HCT116 (cell line): ENCODE data around the gene DOCK3. TPM values are rescaled to one million over a fixed set of nuclear protein-coding genes. Genes with fewer than 3 reads are reported as not detected.
A peak's percentile ranks its signal among the peaks of the same experiment; 100 is the strongest.
"Not testable (repeated sequence)": the region's sequence is repeated elsewhere in the genome, so short reads cannot be mapped to it uniquely, and the experiment has no call there.

ENCODE experiments used
- ATAC-seq: fragments of 200-7000 bp; cut with Tn5 transposase; 2 replicates; pipeline ENCODE4 v1.9.1; 2020; ENCODE audit warnings: mild to moderate bottlenecking, moderate library complexity
- BruUV-seq: library from RNA; stranded (reverse); fragments of 400-500 nt; replicated peaks from 2 replicates; lab custom pipeline; 2021; lab: Mats Ljungman, UMichigan
- CTCF ChIA-PET: fragments of 300-600 bp; sonication (Branson Sonifier 250); formaldehyde crosslinking; loops from one replicate; lab custom pipeline; 2021; ENCODE audit warnings: antibody characterized with exemption; lab: Charles Lee
- POLR2A ChIA-PET: fragments of 300-600, 350-600 bp; sonication (Branson Sonifier 250); formaldehyde crosslinking; loops from one replicate; lab custom pipeline; 2021; ENCODE audit warnings: antibody characterized with exemption; lab: Charles Lee
- RAD21 ChIA-PET, 2 experiments: fragments of 300-600 bp; sonication (Branson Sonifier 250); formaldehyde crosslinking; loops; one replicate each; lab custom pipeline; 2023; ENCODE audit warnings: low total read pairs in 2 of 2; ENCODE audit not compliant: uncharacterized antibody in 2 of 2, unreplicated experiment in 2 of 2, low non-redundant PET in 1 of 2; lab: Charles Lee
- DNase-seq: peaks from one replicate; pipeline ENCODE4 v3.0.0-alpha.2; 2010; ENCODE audit warnings: low read depth, low spot score
- H2AFZ ChIP-seq: fragments of 200-600 bp; shearing (Covaris generic), sonication (generic); 2 replicates; pipeline ENCODE4 v1.6.1; 2017; ENCODE audit warnings: low read depth, mixed run types, mixed read lengths, antibody characterized with exemption, low read length; ENCODE audit not compliant: poor library complexity, severe bottlenecking
- H3K27ac ChIP-seq: 2 replicates; pipeline ENCODE4 v1.5.1; 2012; ENCODE audit warnings: low read depth, low read length
- H3K27me3 ChIP-seq: fragments of 200-600 bp; sonication (generic); 2 replicates; pipeline ENCODE4 v1.6.1; 2016; ENCODE audit warnings: mixed run types, low read length, mixed read lengths; ENCODE audit not compliant: insufficient read depth
- H3K36me3 ChIP-seq, 2 experiments: fragments of 200-500 bp in 1 of 2; fragments of 200-600 bp in 1 of 2; sonication (Bioruptor generic) in 1 of 2; sonication (generic) in 1 of 2; 2 replicates each; pipeline versions ENCODE4 v1.5.1 to v1.6.1; 2014 to 2016; ENCODE audit warnings: low read length in 2 of 2, inconsistent platforms in 1 of 2, mixed read lengths in 1 of 2, mixed run types in 1 of 2; ENCODE audit not compliant: insufficient read depth in 2 of 2, control insufficient read depth in 1 of 2
- H3K4me1 ChIP-seq, 2 experiments: fragments of 200-600 bp in 1 of 2; sonication (generic) in 1 of 2; 2 replicates each; pipeline versions ENCODE4 v1.5.1 to v1.6.1; 2012 to 2017; ENCODE audit warnings: low read length in 2 of 2, inconsistent platforms in 1 of 2, mild to moderate bottlenecking in 1 of 2, mixed read lengths in 1 of 2, mixed run types in 1 of 2, moderate library complexity in 1 of 2; ENCODE audit not compliant: insufficient read depth in 2 of 2, control insufficient read depth in 1 of 2
- H3K4me2 ChIP-seq: fragments of 200-600 bp; sonication (generic); 2 replicates; pipeline ENCODE4 v1.6.1; 2017; ENCODE audit warnings: mixed run types, low read length, mixed read lengths
- H3K4me3 ChIP-seq, 2 experiments: fragments of 200-600 bp in 1 of 2; sonication (generic) in 1 of 2; replicated peaks in 1 of 2; 2 replicates each; pipeline ENCODE4 v1.5.1; 2011 to 2016; ENCODE audit warnings: low read length in 2 of 2, control low read depth in 1 of 2, low read depth in 1 of 2, mild to moderate bottlenecking in 1 of 2, mixed read lengths in 1 of 2, mixed run types in 1 of 2
- H3K79me2 ChIP-seq: fragments of 200-600 bp; sonication (generic); 2 replicates; pipeline ENCODE4 v1.6.1; 2017; ENCODE audit warnings: mild to moderate bottlenecking, mixed run types, low read length, moderate library complexity, mixed read lengths; ENCODE audit not compliant: insufficient read depth
- H3K9ac ChIP-seq: fragments of 200-600 bp; sonication (generic); 2 replicates; pipeline ENCODE4 v1.6.1; 2016; ENCODE audit warnings: low read length, mixed read lengths
- H3K9me2 ChIP-seq: fragments of 200-600 bp; sonication (generic), shearing (Covaris generic); 2 replicates; pipeline ENCODE4 v1.6.1; 2017; ENCODE audit warnings: mixed run types, mild to moderate bottlenecking, moderate library complexity; ENCODE audit not compliant: insufficient read depth
- H3K9me3 ChIP-seq, 2 experiments: fragments of 200-500 bp in 1 of 2; fragments of 200-600 bp in 1 of 2; sonication (Bioruptor generic) in 1 of 2; sonication (generic) in 1 of 2; 2 replicates each; pipeline ENCODE4 v1.6.1; 2014 to 2017; ENCODE audit warnings: low read length in 2 of 2, mixed read lengths in 2 of 2, inconsistent platforms in 1 of 2, low read depth in 1 of 2, mild to moderate bottlenecking in 1 of 2, mixed run types in 1 of 2, moderate library complexity in 1 of 2; ENCODE audit not compliant: control insufficient read depth in 1 of 2, insufficient read depth in 1 of 2
- H4K20me1 ChIP-seq: fragments of 200-600 bp; sonication (generic), shearing (Covaris generic); 2 replicates; pipeline ENCODE4 v1.6.1; 2017; ENCODE audit warnings: mixed run types, mild to moderate bottlenecking, moderate library complexity; ENCODE audit not compliant: insufficient read depth
- ELF1 ChIP-seq: IDR thresholded peaks from 2 replicates; pipeline ENCODE4 v1.6.1; 2012; ENCODE audit warnings: low read depth, borderline replicate concordance
- JUND ChIP-seq: IDR thresholded peaks from 2 replicates; pipeline ENCODE4 v1.6.1; 2012
- RAD21 ChIP-seq: IDR thresholded peaks from 2 replicates; pipeline ENCODE4 v1.6.1; 2012; ENCODE audit warnings: low read depth, mild to moderate bottlenecking
- YY1 ChIP-seq: IDR thresholded peaks from 2 replicates; pipeline ENCODE4 v1.6.1; 2011; ENCODE audit warnings: low read length, low read depth, moderate library complexity, mild to moderate bottlenecking; ENCODE audit not compliant: insufficient replicate concordance; ENCODE audit errors: extremely low read depth
- ZFX ChIP-seq: fragments of 450-650 bp; IDR thresholded peaks from 2 replicates; pipeline ENCODE4 v1.6.1; 2017
- intact Hi-C: fragments of 100-400 bp; cut with micrococcal nuclease; formaldehyde crosslinking; loops from 2 replicates; pipeline ENCODE4 v1.10.0; 2022
- total RNA-seq: library from RNA; stranded (reverse); gene quantifications from one replicate; pipeline ENCODE4 v1.2.1, GENCODE V29; 2021; ENCODE audit not compliant: unreplicated experiment

The DOCK3 gene
- total RNA-seq, 1 experiment from 2014 or later = 4.2 TPM

DNA sequence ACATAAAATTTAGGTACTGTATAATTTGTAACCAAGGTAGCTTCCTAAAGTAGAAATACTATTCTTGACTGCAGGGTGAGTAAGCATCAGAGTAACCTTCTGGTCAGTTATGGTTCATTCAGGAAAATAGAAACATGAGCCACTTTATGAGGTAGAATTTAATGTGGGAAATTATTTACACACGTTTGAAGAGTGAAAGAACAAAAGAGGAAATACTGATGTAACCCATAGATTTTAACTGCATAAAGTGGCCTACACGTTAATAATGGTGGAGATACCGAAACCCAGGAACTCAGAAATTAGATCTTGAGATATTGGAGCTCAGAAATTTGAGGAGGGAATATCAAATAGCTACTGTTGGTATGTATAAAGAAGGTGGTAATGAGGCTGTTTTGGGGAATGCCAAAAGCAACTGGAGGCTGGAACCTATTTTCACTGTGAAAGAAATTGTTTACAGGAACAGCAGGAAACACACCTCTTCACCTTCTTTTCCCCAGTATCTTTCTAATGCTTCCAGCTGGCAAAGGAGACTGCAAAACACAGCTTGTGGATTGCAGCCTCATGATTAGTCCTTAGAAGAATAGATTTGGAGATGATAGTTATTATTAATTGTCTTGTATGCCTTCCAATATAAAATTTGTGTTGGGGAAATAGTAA is 216.1 kb downstream of the DOCK3 start:
- no peak overlapping the region for H3K9ac ChIP-seq
- no peaks in the 10 kb centered on the region for H3K9me3 ChIP-seq
- ATAC-seq (no peak), DNase-seq (no peak)
- H3K9me2 ChIP-seq = no peaks in the 10 kb centered on the region
- H3K4me3 ChIP-seq = no peak overlapping the region
- ChIA-PET CTCF (no interaction called here), RAD21 (no interaction called here), POLR2A (no interaction called here)
- H3K4me1 ChIP-seq = no peaks in the 10 kb centered on the region
- no peaks in the 10 kb centered on the region for H3K36me3 ChIP-seq
- no peak overlapping the region for H3K4me2 ChIP-seq
- BruUV-seq = no TSS peak
- no peak overlapping the region for H3K27ac ChIP-seq
- intact Hi-C loops = no loop called here
- no peaks in the 10 kb centered on the region for H3K79me2 ChIP-seq
- no peaks in the 10 kb centered on the region for H3K27me3 ChIP-seq
- no peaks in the 10 kb centered on the region for H4K20me1 ChIP-seq
- no peak for TF ChIP-seq ZFX
- no peak for TF ChIP-seq RAD21
- TF ChIP-seq YY1 = no peak
- no peak for TF ChIP-seq JUND
- TF ChIP-seq ELF1 = no peak
- no peak overlapping the region for H2AFZ ChIP-seq

DNA sequence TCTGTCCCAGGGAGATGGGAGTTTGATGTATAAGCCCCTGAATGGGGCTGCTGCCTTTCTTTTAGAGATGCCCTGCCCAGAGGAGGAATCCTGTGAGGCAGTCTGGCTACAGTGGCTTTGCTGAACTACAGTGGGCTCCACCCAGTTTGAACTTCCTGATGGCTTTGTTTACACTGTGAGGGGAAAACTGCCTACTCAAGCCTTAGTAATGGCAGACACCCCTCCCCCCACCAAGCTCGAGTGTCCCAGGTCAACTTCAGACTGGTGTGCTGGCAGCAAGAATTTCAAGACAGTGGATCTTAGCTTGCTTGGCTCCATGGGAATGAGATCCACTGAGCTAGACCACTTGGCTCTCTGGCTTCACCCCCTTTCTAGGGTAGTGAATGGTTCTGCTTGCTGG is 226.4 kb downstream of the DOCK3 start:
- H3K9me3 ChIP-seq, BruUV-seq, ATAC-seq, H3K9ac ChIP-seq, intact Hi-C loops, H3K9me2 ChIP-seq, H4K20me1 ChIP-seq, H3K36me3 ChIP-seq, H3K4me3 ChIP-seq, H3K79me2 ChIP-seq, H2AFZ ChIP-seq, RAD21 ChIA-PET, H3K27me3 ChIP-seq, POLR2A ChIA-PET, H3K27ac ChIP-seq, CTCF ChIA-PET, DNase-seq: not testable (repeated sequence)
- H3K4me1 ChIP-seq = peaks cover 4 to 11% of the 10 kb centered on the region in 2 experiments; a peak in 2 of 4 replicates
- peak overlapping the region; percentile 39 for H3K4me2 ChIP-seq
